Activated CD4-positive, alpha-beta T cell treated with anti-CD3 and anti-CD28 coated beads for 48 hours (primary cell): ENCODE results near the gene MARCKSL1.
A peak's percentile ranks its signal among the peaks of the same experiment; 100 is the strongest.

ENCODE experiments used
- DNase-seq: peaks from one replicate; pipeline ENCODE4 v3.0.0-alpha.2; 2020

MARCKSL1 gene

GRCh38 chr1:32352831-32353383, 16.9 kb upstream of the MARCKSL1 start:
- DNase-seq = no peak

DNA sequence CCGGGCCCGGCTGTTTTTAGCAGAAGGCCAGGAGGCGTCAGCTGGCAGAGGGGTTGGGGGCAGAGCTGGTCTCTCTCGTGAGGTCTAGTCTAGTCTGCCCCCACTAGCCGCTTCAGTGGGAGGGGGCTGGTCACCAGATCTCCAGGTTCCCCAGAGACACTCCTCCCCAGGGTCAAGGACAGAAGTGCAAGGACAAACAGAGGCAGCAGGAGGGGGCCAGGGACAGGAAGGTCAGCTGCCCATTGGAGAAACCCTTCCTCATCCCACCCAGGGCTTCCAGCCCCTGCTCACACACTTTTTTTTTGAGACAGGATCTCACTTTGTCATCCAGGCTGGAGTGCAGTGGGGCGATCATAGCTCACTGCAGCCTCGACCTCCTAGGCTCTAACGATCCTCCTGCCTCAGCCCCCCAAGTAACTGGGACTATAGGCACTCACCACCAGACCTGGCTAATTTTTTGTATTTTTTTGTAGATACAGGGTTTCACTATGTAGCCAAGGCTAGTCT, 16.3 kb upstream of the MARCKSL1 start:
- no peak for DNase-seq

DNA sequence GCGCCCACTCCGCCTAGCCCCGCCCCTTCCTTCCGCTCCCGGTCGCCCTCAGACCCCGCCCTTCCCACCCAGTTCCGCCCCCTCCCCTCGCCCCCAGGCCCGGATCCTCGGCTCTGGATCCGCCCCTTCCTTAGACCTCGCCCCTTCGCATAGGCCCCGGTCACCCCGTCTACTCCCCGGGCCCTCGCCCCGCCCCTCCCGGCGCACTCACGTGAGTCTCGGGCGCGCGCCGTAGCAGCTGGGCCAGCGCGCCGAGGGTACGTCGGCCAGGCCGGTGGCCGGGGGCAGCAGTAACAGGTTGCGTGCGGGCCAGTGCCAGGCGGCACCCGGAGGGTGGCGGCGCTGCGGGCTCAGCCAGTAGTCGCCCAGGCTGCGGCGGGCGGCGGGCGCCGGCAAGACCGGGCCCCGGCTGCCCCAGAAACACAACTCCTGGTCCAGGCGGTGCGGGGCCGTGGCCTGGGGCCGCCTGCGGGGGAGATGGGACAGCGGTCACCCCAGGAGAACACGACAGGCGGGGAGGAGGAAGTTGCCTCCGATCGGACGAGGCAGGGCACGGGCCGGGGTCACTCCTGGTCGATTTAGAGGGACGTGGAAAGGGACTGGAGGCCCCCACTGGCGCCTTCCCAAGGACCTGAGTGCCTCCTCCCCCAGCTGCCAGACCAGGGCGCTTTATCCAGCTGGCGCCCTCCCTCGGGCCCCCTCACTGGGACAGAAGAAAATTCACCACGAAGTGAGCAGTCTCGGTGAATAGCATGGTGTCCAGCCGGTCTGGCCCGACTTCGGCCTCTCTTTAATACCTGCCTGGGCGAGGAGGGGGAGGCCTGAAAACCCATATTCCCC, 15.6 kb upstream of the MARCKSL1 start:
- peak; percentile 94 for DNase-seq

GRCh38 chr1:32350785-32351398, 14.9 kb upstream of the MARCKSL1 start:
- peak; percentile 88 for DNase-seq

DNA sequence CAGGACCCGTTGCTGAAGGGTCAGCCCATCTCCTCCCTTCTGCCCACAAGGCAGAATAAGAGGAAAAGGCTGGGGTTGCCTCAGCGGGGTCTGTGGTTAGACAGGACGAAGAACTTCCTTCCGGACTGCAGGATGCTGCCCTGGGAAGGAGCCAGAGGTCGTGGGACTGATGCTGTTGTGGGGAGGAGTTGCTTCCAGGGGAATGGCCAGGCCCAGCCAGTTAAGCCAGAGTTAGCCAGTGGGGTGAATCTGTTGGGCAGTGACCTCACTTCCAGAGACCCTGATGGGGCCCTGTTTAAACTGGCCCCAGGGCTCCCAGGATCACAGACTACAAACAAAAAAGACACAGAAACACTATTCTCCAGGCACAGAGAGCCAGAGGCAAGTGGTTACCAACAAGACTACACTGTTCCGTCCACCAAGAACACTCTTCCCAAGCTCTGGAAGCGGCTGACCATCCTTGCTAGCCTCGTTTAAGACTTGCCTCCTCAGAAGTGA, 13.2 kb upstream of the MARCKSL1 start:
- DNase-seq = no peak

DNA sequence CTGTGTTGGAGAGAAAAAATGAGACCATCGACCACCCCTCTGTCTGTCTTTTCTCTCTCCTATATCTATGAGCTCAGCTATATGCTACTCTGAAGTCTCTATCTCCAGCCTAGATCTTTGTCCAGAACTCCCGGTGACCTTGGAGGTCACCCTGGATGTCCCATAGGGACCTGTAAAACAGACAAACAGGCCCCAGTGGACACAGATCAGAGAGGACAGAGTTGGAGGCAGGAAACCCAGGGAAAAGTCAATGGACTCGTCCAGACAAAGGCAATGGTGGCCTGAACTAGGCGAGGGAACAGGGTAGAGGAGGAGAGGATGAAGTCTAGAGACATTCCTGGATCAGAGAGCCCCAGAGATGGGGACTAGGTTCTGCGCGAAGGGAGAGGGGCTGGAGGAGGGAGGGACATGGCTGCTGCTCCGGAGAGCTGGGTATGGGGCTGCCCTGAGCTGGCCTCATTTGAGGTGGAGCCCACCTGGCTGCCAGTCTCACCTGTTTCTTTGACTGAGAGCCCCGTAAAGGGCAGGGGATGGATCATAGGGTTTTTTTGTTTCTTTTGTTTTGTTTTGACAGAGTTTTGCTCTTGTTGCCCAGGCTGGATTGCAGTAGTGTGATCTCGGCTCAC, 10.6 kb upstream of the MARCKSL1 start:
- no peak for DNase-seq

DNA sequence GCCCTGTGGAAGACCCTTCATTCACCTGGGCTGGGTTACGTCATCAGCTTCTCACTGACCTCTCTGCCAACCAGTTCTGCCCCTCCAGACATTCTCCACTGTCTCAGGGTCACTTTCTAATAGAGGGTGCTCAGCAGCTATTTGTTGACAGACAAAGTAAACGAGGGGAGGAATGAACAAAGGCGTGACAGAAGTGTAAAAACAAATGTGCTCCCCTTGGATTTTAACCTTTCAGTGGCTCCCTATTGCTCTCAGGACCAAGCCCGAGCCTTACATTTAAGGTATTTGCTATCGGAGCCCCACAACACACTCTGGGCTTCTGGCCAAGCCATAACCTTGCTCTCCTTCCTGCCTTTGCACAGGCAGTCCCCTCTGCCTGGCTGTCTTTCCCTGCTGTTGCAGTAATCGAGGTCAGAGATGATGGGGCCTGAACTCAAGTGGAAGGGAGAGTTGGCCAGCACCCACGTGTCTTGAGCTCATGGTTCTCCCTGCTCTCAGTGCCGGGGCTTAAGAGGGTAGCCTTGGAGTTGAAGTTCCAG, 9.3 kb upstream of the MARCKSL1 start:
- DNase-seq = no peak

DNA sequence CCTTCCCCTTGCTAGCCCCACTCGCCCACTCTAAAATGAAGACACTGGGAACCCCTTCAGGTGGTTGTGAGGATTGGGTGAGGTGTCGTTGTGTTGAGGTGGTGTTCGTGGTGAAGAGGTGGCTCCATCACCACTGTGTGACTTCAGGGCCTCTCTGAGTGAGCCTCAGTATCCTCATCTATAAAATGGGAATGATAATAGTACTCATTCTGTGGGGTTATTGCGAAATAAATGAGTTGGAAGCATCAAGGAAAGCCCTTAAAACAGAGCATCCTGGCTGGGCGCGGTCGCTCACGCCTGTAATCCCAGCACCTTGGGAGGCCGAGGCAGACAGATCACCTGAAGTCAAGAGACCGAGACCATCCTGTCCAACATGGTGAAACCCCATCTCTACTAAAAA, 6.7 kb upstream of the MARCKSL1 start:
- DNase-seq = no peak

- no peak for DNase-seq
Observed at GRCh38 chr1:32341971-32342370, 5.9 kb upstream of the MARCKSL1 start.

DNA sequence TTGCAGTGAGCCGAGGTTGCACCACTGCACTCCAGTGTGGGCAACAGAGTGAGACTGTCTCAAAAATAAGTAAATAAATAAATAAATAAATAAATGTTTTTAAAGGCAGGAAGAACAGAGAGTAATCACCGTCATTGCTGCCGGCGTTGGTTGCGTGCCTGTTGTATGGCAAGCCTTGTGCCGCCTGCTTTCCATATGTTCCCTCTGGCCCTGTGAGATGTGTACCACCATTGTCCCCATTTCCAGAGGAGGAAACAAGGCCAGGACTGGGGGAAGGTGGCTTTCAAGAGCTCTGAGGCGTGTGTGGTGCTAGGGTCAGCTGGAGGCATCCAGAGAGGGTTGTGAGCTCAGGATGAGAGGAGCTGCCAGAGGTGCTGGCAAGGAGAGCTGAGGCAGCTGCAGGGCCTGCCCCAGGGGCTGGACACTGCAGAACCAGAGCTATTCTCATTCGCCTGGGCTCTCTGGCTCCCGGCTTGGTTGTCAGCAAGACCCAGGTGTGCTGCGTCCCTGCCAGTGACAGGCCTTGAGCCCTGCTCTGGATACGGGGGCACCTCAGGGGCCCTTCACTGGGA, 5.2 kb upstream of the MARCKSL1 start:
- no peak for DNase-seq

GRCh38 chr1:32339363-32339978, 3.4 kb upstream of the MARCKSL1 start:
- peak; percentile 65 for DNase-seq

- DNase-seq = no peak
Observed at GRCh38 chr1:32338637-32339145, 2.7 kb upstream of the MARCKSL1 start.

DNA sequence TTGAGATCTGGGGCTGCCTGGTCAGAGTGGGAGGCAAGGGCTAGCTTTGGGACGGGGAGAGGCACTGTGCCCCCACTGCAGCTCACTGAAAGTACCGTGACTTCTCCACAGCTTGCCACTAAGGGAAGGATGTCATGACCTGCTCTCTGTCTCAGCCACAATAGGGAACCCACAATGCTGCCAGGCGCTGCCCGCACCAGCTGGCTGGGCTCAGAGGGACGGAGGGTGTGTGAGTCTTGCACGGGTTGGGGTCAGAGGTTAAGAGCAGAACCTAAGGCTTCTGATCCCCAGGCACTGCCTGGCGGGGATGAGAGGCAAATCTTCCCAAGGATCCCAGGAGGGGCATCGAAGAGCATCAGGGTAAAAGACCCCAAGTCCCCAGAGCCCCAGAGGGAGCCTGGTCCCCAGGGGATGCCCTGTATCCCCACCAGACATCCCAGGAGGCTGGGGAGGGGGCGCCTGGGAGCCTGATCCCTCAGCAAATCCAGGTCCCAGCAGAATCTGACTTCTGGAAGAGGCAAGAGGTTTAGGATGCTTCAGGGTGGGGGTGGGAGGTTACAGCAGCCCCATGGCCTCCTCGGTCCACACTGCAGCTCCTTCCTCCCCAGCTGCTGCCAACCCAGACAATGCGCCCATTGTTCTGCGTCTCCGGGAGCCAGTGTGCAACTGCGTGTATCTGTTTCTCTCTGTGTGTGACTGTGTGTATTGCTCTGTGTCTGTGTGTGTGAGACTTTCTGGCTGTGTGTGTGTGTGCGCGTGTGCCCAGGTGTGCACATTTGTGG, 2.0 kb upstream of the MARCKSL1 start:
- no peak for DNase-seq

DNA sequence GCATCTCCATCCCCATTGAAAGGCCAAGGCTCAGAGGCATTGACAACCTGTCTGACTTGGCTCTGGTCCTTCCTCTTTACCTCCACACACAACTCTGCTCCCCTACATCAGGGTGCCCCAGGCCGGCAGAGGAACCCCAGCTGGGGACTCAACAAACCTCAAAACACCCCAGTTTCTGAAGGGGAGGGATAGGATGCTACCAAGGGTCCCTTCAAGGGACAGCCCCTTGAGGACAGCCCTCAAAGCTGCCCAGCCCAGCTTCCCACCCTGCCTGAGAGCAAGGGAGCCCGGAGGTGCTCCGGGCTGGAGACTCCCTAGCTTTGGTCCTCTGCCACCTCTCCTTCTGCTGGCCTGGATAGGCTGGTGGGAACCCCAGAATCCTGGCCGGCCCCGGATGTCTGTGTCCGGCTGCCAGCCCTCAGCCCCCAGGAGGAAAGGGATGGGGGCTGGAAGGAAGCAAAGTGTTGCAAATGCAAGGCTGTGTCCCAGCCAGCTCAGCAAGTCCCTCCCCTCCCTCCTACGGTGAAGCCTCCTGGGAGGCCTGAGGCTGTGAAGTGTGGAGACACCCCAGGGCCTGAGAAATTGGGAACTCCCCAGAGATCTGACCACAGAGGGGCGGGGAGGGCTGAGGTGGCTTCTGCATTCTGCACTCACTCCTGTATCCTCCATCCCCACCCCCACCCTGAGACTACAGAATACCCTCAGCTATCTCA, 1.1 kb upstream of the MARCKSL1 start:
- DNase-seq = peak; percentile 68

- DNase-seq = no peak
Observed at GRCh38 chr1:32336591-32336932, 529 bp upstream of the MARCKSL1 start.

GRCh38 chr1:32335535-32335789, 571 bp downstream of the MARCKSL1 start:
- no peak for DNase-seq

GRCh38 chr1:32334864-32335534, 1.0 kb downstream of the MARCKSL1 start:
- peak; percentile 69 for DNase-seq

DNA sequence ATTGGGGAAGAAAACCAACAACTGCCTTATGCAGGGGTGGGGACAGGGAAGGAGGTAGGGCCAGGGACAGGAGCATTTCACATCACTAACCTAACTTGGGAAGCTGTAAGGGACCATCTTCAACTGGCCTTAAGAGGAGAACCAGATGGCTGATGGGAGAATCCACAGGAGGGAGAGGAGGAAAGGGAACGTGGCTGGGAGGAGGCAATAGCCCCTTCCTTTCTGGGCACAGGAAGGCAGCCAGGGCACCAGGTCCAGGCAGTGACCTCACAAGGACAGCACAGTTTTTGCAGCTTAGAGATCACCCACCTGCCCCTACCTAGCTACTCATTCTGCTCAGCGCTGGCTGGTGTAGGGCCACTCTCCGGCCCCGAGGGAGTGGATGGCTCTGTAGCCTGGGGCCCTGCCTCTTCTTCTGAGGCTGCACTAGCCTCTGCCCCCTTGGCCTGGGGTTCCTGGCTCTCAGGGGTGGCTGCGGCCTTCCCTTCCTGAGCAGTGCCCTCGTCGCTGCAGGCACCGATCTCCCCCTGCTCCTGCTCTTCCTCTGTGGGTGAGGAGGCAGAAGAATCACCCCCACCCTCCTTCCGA, 1.7 kb downstream of the MARCKSL1 start:
- no peak for DNase-seq

GRCh38 chr1:32333251-32333963, 2.6 kb downstream of the MARCKSL1 start:
- DNase-seq = no peak
